DMS79 treated with DMSO at 0.1 percent for 48 hours (cell line): ENCODE results near the gene TMCC1.
"Not testable (repeated sequence)": the region's sequence is repeated elsewhere in the genome, so short reads cannot be mapped to it uniquely, and the experiment has no call there.

Experiments used
- DNase-seq: peaks from one replicate; lab custom pipeline; 2025; lab: John Stamatoyannopoulos, UW

TMCC1 gene

GRCh38 chr3:129622933-129623332 is 270.6 kb downstream of the TMCC1 start:
- no peak for DNase-seq

DNA sequence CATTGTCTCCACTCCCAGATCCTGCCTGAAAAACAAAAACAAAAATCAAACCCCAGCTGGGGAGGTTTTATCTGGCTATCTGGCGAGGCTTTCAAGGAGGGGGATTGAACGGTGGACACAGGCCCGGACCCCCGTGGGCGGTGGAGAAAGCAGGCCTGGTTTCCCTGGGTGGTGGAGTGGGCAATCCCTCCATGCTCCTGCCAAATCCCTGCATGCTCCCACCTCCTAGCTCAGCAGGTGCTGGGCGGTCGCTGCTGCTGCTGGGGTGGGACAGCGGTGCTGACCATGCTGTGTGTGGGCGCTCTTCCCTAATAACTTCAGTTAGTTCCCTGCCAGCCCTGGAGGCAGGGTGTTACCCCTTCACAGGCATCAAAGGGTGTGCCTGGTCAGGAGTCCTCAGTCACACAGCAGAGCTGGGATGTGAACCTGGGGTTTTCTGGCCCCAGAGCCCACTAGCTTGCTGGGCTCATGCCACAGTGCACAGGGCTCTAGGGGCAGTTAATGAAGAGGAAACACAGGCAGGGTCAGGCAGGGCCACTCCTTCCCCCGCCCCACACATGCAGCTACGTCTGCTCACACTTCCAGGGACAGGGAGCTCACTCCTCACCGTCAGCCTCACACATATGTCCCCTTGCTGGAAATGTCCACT is 271.2 kb downstream of the TMCC1 start:
- DNase-seq, result no peak

DNA sequence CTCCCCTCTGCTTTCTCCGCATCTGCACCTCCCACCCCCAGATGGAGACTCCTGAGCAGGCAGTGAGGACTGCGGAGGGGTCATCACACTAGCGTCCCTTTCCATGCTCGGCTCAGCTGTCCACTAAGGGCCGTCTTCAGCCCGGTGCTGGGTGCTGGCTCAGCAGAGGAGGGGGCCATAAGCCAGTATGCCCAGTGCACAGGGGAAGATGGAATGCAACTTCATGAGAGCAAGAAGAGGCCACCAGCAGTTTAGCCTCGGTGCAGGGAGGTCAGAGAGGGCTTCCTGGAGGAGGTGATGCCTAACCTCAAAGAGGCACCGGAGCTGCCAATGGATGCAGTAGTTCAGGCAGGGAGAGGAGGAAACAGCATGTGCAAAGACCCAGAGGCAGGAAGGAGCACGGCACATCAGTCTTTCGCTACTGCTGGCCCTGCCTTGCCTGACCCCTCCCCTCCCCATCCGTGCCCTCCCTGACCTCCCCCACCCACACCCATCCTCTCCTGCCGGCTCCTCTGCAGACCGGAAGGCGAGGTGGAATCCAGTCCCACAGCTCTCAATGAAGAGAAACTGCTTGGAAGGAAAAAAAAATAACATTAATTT is 271.8 kb downstream of the TMCC1 start:
- no peak for DNase-seq

DNA sequence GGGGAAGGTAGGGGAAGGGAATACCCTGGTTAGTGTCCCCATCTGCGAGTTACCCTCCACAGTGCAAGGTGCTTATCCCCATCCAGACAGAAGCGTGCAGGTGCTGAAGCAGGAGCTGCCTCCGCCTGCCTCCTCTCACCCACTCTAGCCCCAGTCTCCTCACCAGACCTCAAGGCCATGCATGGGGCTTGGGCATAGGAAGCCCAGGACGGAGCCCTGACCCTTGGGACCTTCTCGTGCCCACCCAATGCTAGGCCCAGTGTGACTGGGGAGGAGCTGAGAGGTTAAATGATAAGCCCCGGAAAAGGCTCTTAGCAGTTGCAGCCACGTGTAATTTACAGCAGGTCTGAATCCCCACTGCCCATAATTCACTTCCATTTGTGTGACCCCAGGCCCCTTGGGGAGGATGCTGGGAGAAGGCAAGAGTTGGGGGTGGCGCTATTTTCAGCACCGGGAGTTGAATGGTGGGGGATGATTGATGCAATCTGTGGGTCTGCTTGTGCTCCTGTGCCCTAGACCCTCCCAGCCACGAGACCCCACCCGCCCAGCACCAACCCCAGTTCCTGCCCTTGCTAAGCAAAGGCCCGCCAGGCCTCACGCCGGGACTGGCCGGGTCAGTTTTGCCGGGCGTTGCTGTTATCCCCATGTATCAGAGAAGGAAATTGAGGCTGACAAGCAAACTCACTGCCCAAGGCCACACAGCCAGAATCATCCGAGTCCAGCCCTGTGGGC is 272.5 kb downstream of the TMCC1 start:
- no peak for DNase-seq

- DNase-seq, result no peak
Observed at GRCh38 chr3:129619726-129620162, 273.8 kb downstream of the TMCC1 start.

GRCh38 chr3:129618901-129619671 is 274.4 kb downstream of the TMCC1 start:
- no peak for DNase-seq

GRCh38 chr3:129618186-129618820 is 275.2 kb downstream of the TMCC1 start:
- no peak for DNase-seq

DNA sequence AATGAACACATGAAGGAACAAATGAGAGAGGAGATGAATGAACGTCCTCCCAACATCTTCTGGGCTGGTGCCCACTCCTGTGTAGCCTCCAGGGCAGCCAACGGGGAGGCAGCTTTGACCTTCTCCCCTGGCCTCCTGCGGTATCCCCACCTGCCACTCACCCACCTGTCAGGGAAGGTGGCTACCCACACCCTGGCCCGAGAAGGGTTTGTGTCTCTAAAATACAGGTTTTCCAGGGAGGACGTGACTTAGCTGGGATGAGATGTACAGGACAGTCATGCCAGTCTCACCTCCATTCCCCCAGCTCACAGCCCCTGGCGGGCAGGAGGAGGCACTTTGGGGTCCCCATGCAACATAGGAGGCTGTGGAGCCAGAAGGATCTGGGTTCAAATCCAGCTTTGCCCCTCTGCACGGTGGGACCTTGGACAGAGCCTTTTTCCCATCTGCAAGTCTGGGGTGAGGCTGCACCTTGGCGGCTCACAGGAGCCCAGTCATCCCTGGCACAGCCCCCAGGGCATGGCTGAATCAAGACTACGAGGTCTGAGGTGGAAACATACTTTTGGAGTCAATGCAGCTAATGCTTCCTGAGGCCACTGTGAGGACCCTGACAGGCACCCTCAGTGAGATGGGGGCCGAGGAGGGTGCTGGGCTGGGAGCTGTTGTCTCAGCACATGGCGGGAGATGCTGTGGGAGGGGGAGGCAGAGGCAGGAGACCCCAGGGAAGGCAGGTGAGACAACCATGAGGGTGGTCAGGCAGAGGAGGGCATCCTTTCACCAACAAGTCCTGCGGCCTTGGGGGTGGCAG is 275.9 kb downstream of the TMCC1 start:
- no peak for DNase-seq

- no peak for DNase-seq
Observed at GRCh38 chr3:129616713-129617112, 276.8 kb downstream of the TMCC1 start.

- no peak for DNase-seq
Observed at GRCh38 chr3:129616291-129616690, 277.2 kb downstream of the TMCC1 start.

- no peak for DNase-seq
Observed at GRCh38 chr3:129615751-129616281, 277.7 kb downstream of the TMCC1 start.

DNA sequence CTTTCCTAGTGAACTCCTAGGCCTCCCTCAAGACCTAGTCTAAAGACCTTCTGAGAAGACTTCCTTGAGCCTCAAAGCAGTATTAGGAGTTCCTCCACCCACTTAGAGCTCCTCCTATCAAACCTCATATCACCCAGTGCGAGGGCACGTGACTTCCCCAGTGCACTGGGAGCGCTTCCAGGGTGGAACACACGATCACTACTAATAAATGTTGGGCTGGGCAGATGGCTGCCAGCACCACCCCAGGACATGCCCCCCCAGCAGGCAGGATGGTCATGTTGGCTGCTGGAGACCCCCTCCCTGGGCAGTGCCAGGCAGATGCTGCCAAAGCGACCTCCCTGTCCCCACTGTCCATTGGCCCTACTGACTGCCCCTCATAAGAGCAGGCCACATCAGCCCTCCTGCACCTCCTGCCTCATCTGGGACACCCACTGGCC is 278.6 kb downstream of the TMCC1 start:
- DNase-seq, result no peak

DNA sequence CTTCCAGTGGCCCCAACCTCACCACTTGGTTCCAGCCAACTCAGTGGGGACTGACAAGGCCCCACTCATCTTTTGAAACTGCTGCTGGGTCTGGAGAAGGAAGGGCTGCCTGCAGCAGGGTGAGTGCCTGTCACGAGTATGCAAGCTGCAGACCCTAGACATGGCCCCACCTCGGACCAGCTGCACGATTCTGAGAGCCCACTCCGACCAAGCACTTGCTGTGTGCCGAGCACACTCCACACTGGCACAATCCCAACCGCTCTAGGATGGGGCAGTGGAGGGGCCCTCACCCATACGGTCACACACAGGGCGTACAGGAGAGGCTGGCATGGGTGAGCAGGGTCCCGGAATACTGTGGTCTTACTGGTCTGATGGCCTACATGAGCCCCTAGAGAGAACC is 279.1 kb downstream of the TMCC1 start:
- no peak for DNase-seq

DNA sequence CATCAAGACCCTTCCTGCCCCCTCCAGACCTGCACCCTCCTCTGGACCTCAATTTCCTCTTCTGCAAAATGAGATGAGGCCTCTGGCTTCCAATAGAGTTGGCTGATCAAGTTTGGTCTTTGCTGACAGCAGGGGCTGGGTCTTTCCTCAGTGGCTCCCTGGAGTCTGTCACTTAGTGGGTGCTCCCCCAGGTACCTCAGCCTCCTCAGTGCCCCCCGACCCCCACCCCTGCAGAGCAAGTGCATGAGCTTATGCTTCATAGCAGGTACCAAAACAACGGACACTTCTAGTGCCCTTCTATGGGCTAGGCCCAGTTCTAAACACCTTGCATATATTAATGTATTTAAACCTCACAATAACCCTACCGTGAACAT is 280.2 kb downstream of the TMCC1 start:
- no peak for DNase-seq

DNA sequence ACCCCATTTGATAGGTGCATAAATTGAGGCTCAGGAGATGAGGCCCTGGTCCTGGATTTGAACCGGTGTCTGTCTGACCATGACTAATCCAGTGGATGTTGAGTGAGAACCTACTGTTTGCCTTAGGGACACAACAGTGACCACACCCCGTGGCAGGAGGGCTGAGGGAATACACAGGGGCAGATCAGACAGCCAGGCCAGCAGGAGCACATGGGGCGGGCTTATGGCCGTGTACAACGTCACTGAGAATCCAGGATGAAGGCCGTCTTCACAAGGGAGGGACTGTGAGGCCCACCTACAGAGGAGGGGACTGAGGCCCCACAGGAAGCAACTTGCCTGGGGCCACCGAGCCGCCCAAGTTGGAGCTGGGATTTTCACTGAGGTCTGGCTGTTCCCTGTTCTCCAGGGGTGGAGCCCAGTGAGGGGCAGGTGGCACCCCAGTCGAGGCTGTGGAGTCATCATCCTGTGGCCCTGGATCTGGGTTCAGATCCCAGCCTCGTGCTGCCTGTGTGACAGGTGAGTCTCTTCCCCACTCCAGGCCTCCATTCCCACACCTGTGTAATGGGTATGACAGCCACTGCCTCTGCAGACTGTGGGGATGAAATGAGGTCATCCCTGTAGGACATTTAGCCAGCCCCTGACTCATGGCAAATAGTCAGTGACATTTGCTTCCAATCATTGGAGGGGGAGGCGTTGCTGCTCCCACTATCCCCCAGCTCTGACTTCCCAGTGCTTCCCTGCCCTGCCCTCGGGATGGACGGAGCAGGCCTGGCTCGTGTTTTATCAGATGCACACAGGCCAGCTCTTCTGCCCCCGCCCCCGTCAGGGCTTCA is 280.8 kb downstream of the TMCC1 start:
- no peak for DNase-seq

DNA sequence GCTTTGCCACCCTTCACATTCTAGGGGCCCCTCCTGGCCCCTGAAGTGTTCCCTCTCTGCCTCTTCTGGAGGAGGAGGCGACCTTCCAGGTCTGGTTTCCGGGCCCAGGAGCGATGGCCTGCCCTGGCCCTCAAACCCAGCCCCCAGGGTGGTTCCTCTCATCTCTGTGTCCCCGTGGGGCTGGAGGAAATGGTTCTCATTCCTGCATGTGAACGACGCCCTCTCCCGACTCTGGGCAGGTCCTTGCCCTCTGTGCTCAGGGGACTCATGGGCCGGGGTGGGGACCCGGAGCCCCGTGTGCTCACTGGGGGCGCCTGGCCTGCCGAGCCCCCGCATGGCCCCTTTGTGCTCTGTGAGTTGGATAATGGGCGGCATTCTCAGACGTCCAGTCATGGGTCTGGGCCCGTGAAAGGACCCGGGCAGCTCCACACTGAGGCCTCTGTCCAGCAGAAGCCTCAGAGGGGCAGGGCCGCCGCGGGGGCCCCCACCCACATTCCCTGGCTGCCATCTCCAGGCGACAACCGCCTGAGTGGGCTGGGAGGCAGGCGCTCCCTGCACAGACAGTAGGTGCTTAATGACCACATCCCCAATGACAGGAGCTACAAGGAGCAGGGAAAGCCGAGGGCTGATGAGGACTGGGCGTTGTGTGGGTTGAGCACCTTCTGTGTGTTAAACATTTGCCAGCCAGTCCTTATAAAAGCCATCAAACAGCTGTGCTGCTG is 281.5 kb downstream of the TMCC1 start:
- no peak for DNase-seq

- no peak for DNase-seq
Observed at GRCh38 chr3:129611446-129611800, 282.1 kb downstream of the TMCC1 start.

DNA sequence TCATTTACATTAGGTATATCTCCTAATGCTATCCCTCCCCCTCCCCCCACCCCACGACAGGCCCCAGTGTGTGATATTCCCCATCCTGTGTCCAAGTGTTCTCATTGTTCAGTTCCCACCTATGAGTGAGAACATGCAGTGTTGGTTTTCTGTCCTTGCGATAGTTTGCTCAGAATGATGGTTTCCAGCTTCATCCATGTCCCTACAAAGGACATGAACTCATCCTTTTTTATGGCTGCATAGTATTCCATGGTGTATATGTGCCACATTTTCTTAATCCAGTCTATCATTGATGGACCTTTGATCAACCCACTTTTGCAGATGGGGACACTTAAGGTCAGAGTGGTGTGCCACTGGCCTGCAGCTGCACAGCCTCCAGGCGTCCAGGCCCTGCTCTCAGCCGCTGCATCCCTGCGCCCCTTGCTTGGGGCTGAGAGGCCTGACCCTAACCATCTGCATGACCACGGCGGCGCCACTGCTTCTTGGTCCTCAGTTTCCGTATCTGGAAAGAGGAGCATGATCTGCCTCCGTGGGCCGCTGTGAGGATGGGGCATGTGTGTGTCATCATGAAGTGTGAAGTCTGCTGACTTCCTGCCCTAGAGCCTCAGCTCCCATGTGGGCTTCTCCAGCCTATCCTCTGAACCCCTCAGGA is 282.6 kb downstream of the TMCC1 start:
- DNase-seq, result not testable (repeated sequence)

- no peak for DNase-seq
Observed at GRCh38 chr3:129610276-129610675, 283.2 kb downstream of the TMCC1 start.
